Measurements from ENCODE around the gene SNTN. TPM values are rescaled to one million over a fixed set of nuclear protein-coding genes. Genes with fewer than 3 reads are reported as not detected.

Gene SNTN
- total RNA-seq, 2 donors from 2014 or later = not detected

GRCh38 chr3:63654211-63654610 lies 1.7 kb downstream of the SNTN start:
- ATAC-seq (no peak), DNase-seq (ENCODE audit: low spot score) (no peak)
- H3K4me1 Mint-ChIP-seq (ENCODE audit: low read depth in 2 of 2) = no peaks in the 10 kb centered on the region
- no peaks in the 10 kb centered on the region for H3K27me3 Mint-ChIP-seq
- H3K27ac Mint-ChIP-seq = no peak overlapping the region
- no peaks in the 10 kb centered on the region for H3K36me3 Mint-ChIP-seq
- H3K4me3 Mint-ChIP-seq = no peak overlapping the region
- H3K9me3 Mint-ChIP-seq = peaks cover 6% of the 10 kb centered on the region

DNA sequence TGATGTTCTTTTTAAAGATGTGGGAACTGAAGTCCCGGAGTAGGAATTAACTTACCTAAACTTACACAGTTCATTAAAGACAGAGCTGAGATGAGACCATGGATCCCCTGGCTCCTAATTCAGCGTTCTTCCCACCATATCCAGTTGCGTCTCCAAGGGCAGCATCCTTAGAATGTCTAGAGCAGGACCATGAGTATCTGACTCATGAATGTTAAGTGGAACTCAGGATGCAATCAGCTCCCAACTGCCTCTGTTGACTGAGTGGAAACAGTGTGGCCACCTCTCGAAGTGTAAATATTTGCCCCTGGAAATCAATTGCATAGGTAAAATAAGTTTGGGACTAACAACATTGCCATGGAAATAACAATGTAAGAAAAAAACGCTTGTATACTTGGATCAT lies 2.5 kb downstream of the SNTN start:
- H3K9me3 Mint-ChIP-seq = peaks cover 6% of the 10 kb centered on the region
- no peak overlapping the region for H3K4me3 Mint-ChIP-seq
- ATAC-seq = no peak

DNA sequence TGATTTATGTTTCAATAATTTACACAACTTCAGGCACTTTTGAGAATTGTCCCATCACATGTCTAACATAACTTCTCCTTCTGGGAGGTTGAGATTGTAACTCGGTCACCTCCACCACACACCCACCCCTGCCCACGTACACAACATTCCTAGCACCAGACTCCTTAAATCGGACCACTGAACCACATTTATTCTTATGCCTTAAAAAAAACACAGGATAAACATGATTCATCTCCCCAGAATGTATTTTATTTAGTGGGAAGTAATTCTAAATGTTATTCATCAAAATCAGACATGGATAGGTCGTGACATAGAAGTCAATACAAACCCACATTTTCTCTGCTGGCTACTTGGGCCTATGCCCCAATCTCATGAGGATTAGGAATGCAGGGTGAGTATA lies 3.0 kb downstream of the SNTN start:
- Mint-ChIP-seq H3K4me1 (ENCODE audit: low read depth in 2 of 2) (no peaks in the 10 kb centered on the region), H3K27ac (no peak overlapping the region), H3K4me3 (no peak overlapping the region), H3K27me3 (peaks cover 0 to 8% of the 10 kb centered on the region in 2 donors), H3K36me3 (no peaks in the 10 kb centered on the region), H3K9me3 (peaks cover 6% of the 10 kb centered on the region)
- DNase-seq (ENCODE audit: low spot score) = no peak
- ATAC-seq = no peak

More for the DNA sequence above, 2.5 kb downstream of the SNTN start:
- Mint-ChIP-seq H3K27me3 (peaks cover 0 to 3% of the 10 kb centered on the region in 2 donors), H3K27ac (no peak overlapping the region), H3K36me3 (no peaks in the 10 kb centered on the region), H3K4me1 (ENCODE audit: low read depth in 2 of 2) (no peaks in the 10 kb centered on the region)
- DNase-seq (ENCODE audit: low spot score) = no peak

GRCh38 chr3:63656786-63657185 lies 4.3 kb downstream of the SNTN start:
- Mint-ChIP-seq H3K9me3 (peaks cover 6% of the 10 kb centered on the region), H3K4me3 (no peak overlapping the region), H3K27ac (no peak overlapping the region), H3K36me3 (no peaks in the 10 kb centered on the region), H3K27me3 (peaks cover 0 to 8% of the 10 kb centered on the region in 2 donors), H3K4me1 (ENCODE audit: low read depth in 2 of 2) (no peaks in the 10 kb centered on the region)
- ATAC-seq (no peak), DNase-seq (ENCODE audit: low spot score) (no peak)

DNA sequence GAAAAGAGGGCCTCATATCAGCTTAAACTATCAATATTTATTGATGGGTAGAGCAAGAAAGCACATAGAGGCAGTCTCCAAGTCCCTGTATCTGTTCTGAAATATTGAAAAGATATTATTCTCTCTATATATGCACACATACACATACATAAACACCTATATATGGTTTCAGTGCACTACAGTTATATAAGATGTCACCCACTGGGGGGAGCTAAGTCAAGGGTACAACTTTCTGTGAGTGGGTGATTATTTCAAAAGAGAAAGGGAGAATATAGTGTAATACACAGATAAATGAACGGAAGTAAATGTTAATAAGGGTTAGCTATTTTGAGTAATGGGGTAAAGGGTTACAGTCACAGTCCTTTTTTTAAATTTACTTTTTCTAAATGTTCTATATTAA lies 8.8 kb downstream of the SNTN start:
- Mint-ChIP-seq H3K4me3 (no peak overlapping the region), H3K4me1 (ENCODE audit: low read depth in 2 of 2) (no peaks in the 10 kb centered on the region), H3K9me3 (no peaks in the 10 kb centered on the region), H3K36me3 (no peaks in the 10 kb centered on the region), H3K27ac (no peak overlapping the region), H3K27me3 (peaks cover 0 to 8% of the 10 kb centered on the region in 2 donors)
- no peak for ATAC-seq
- DNase-seq (ENCODE audit: low spot score) = no peak

DNA sequence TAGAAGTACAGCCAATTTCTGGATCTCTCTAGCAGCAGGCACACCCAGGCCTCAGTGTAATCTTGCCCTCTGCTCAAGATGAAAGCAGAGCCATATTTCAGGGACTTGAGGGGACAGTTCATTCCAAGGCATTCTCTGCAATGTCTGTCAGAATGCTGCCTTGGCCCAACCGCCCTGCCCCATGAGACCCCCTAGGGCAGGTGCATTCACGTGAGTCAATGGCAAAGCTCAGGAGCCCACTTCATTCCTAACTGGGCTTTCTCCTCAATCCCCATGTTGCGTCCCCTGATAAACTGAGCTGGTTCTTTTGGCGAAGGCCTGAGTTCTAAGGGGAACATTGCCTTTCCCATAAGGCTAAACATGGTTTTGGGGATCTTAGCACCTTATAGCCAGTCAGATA lies 9.5 kb downstream of the SNTN start:
- Mint-ChIP-seq H3K4me3 (no peak overlapping the region), H3K27me3 (peaks cover 0 to 8% of the 10 kb centered on the region in 2 donors), H3K36me3 (no peaks in the 10 kb centered on the region), H3K27ac (no peak overlapping the region), H3K4me1 (ENCODE audit: low read depth in 2 of 2) (no peaks in the 10 kb centered on the region), H3K9me3 (no peaks in the 10 kb centered on the region)
- ATAC-seq (no peak), DNase-seq (ENCODE audit: low spot score) (no peak)

DNA sequence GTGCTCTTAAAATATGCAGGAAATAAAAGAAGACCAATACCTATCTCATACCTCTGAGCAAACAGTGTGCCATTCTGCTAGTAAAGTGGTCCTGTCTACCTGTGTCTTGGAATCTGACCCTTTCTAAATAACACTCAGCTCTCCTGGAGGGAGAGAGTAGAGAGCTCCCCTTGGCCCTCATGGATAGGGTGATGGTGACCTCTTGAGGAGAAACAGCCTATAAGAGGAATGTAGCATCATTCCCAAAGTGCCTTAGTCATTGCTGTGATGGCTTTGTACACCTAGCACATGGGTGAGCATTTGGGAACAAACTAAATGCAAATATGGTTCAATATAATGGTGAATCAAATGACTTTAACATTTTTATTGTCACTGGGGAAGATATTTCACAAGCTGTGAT lies 10.0 kb downstream of the SNTN start:
- H3K27ac Mint-ChIP-seq = no peak overlapping the region
- H3K27me3 Mint-ChIP-seq = peaks cover 0 to 8% of the 10 kb centered on the region in 2 donors
- H3K9me3 Mint-ChIP-seq = no peaks in the 10 kb centered on the region
- ATAC-seq = no peak
- no peak overlapping the region for H3K4me3 Mint-ChIP-seq
- no peaks in the 10 kb centered on the region for H3K36me3 Mint-ChIP-seq
- DNase-seq (ENCODE audit: low spot score) = no peak
- H3K4me1 Mint-ChIP-seq (ENCODE audit: low read depth in 2 of 2) = no peaks in the 10 kb centered on the region

DNA sequence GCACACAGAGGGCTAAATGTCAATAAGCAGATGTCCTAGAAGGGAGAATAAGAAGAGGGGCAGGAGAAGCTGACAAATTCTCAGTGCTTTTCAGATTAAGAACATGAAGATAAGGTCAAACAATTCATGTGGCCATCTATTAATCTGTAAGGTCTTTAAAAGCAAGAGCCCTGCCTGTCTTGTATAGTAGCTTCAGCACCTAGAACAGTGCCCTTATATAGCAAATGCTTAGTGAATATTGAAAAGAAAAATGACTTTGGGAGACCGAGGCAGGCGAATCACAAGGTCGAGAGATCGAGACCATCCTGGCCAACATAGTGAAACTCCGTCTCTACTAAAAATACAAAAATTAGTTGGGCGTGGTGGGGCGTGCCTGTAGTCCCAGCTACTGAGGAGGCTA lies 18.1 kb downstream of the SNTN start:
- H3K4me1 Mint-ChIP-seq (ENCODE audit: low read depth in 2 of 2) = no peaks in the 10 kb centered on the region
- ATAC-seq = no peak
- no peak overlapping the region for H3K27ac Mint-ChIP-seq
- peaks cover 0 to 12% of the 10 kb centered on the region in 2 donors for H3K27me3 Mint-ChIP-seq
- DNase-seq (ENCODE audit: low spot score) = no peak
- no peak overlapping the region for H3K4me3 Mint-ChIP-seq
- no peaks in the 10 kb centered on the region for H3K36me3 Mint-ChIP-seq
- H3K9me3 Mint-ChIP-seq = peaks cover 4% of the 10 kb centered on the region

DNA sequence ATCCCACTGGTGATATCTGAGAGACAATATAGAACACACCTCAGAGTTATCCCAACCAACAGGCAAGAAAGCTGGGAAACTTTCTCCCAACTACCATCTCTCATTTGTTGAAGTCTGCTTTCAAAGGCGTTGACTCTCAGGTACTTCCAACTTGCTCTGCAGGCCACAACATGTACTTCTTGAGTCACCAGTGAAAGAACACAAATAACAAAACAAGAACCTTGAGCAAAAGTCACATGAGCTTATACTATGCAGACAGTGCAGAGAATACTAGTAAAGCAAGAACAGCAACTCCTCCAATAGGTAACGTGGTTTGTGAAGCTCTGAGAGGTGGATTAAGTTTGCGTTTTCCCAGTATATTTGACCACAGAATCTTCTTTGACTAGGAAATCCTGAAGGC lies 20.6 kb downstream of the SNTN start:
- H3K27me3 Mint-ChIP-seq = peaks cover 0 to 12% of the 10 kb centered on the region in 2 donors
- DNase-seq (ENCODE audit: low spot score) (no peak), ATAC-seq (no peak)
- H3K9me3 Mint-ChIP-seq = peaks cover 4% of the 10 kb centered on the region
- H3K36me3 Mint-ChIP-seq = no peaks in the 10 kb centered on the region
- no peak overlapping the region for H3K27ac Mint-ChIP-seq
- no peak overlapping the region for H3K4me3 Mint-ChIP-seq
- no peaks in the 10 kb centered on the region for H3K4me1 Mint-ChIP-seq (ENCODE audit: low read depth in 2 of 2)

GRCh38 chr3:63674586-63674985 lies 22.1 kb downstream of the SNTN start:
- no peak overlapping the region for H3K4me3 Mint-ChIP-seq
- no peak overlapping the region for H3K27ac Mint-ChIP-seq
- H3K4me1 Mint-ChIP-seq (ENCODE audit: low read depth in 2 of 2) = no peaks in the 10 kb centered on the region
- H3K27me3 Mint-ChIP-seq = peaks cover 0 to 12% of the 10 kb centered on the region in 2 donors
- ATAC-seq = no peak
- H3K36me3 Mint-ChIP-seq = no peaks in the 10 kb centered on the region
- H3K9me3 Mint-ChIP-seq = peaks cover 4% of the 10 kb centered on the region
- no peak for DNase-seq (ENCODE audit: low spot score)

GRCh38 chr3:63679186-63679585 lies 26.7 kb downstream of the SNTN start:
- no peaks in the 10 kb centered on the region for H3K4me1 Mint-ChIP-seq (ENCODE audit: low read depth in 2 of 2)
- no peak overlapping the region for H3K27ac Mint-ChIP-seq
- no peak overlapping the region for H3K4me3 Mint-ChIP-seq
- H3K36me3 Mint-ChIP-seq = no peaks in the 10 kb centered on the region
- no peaks in the 10 kb centered on the region for H3K27me3 Mint-ChIP-seq
- no peaks in the 10 kb centered on the region for H3K9me3 Mint-ChIP-seq
- ATAC-seq (no peak), DNase-seq (ENCODE audit: low spot score) (no peak)

DNA sequence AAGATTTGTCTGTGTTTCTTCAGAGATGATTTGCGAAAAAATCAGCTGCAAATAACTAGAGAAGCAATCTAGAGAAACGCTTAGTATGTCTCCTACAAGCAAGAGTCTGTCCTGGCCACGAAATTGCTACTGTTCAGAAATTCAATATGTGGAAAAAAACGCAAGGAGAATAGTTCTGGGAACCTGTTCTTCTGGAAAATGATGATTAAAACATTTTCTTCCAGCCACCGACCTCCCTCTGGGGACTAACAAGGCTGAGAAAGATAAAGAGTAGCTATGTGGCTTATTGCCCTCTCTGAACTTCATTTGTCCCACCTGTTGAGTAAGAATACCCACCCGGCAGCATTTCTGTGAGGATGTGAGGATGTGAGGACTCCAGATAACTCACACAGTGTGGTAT lies 31.6 kb downstream of the SNTN start:
- no peaks in the 10 kb centered on the region for H3K27me3 Mint-ChIP-seq
- DNase-seq (ENCODE audit: low spot score) (no peak), ATAC-seq (no peak)
- H3K4me3 Mint-ChIP-seq = no peak overlapping the region
- no peak overlapping the region for H3K27ac Mint-ChIP-seq
- H3K4me1 Mint-ChIP-seq (ENCODE audit: low read depth in 2 of 2) = no peaks in the 10 kb centered on the region
- no peaks in the 10 kb centered on the region for H3K36me3 Mint-ChIP-seq
- H3K9me3 Mint-ChIP-seq = no peaks in the 10 kb centered on the region

- Mint-ChIP-seq H3K4me1 (ENCODE audit: low read depth in 2 of 2) (no peaks in the 10 kb centered on the region), H3K27me3 (no peaks in the 10 kb centered on the region), H3K27ac (no peak overlapping the region), H3K4me3 (no peak overlapping the region), H3K36me3 (no peaks in the 10 kb centered on the region), H3K9me3 (no peaks in the 10 kb centered on the region)
- no peak for ATAC-seq
- no peak for DNase-seq (ENCODE audit: low spot score)
Measured at GRCh38 chr3:63685340-63685739, 32.9 kb downstream of the SNTN start.

DNA sequence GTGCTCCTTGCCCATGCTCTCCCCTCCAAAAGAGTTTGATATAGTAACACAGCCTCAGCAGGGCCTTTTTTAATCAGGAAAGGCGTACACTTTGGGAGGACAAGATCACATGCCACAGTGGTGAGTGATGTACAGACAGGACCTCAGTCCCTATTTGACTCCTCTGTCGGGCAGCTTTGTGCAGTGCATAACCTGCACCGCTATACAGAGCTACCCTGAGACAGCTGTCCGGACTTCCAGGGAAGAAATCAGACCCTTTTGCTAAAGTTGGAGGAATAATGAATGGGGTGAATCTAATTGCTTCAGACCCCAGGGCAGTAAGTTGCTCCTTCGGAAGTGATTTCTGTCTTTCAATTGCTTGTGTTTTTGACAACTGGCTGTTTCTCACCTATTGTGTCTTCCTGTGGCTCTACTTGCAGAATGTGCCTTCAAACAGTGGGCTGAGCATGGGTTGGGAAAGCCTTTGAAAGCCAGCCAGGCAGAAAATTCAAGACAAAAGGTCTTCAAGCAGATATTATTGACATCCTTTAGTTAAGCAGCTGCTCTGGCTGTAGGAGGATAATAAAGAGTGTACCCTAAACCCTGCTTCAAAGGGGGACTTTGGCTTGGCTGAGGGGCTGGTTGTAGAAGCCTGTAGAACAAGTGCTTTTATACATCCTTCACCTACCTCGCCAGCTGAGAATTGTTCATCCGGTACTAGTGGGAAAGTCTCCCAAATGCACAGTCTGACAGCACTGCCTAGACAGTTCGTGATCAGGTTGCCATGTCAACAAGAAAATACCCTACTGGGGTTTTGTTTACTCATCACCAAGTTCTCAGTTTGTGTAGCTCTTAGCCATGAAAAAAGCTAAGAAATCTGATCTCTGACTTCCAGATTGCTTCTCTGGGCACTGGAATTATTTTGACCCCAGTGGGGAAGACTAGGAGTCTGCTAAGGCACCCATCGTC lies 35.1 kb downstream of the SNTN start:
- no peak overlapping the region for H3K27ac Mint-ChIP-seq
- no peaks in the 10 kb centered on the region for H3K27me3 Mint-ChIP-seq
- no peaks in the 10 kb centered on the region for H3K4me1 Mint-ChIP-seq (ENCODE audit: low read depth in 2 of 2)
- no peak for ATAC-seq
- H3K36me3 Mint-ChIP-seq = no peaks in the 10 kb centered on the region
- H3K9me3 Mint-ChIP-seq = no peaks in the 10 kb centered on the region
- no peak overlapping the region for H3K4me3 Mint-ChIP-seq
- no peak for DNase-seq (ENCODE audit: low spot score)

- Mint-ChIP-seq H3K4me3 (no peak overlapping the region), H3K27ac (no peak overlapping the region), H3K27me3 (no peaks in the 10 kb centered on the region), H3K36me3 (no peaks in the 10 kb centered on the region), H3K9me3 (no peaks in the 10 kb centered on the region), H3K4me1 (ENCODE audit: low read depth in 2 of 2) (no peaks in the 10 kb centered on the region)
- ATAC-seq = no peak
- no peak for DNase-seq (ENCODE audit: low spot score)
Measured at GRCh38 chr3:63689285-63689684, 36.8 kb downstream of the SNTN start.
